ENCODE measurements around the gene CDC42EP4.

GRCh38 chr17:73320601-73321264 is 8.9 kb upstream of the CDC42EP4 start:
- TF ChIP-seq CTCF (IDR thresholded peaks at IDR 0.05 in 2 of 3, conservative IDR thresholded peaks at IDR 0.05 in 1 of 3; ENCODE audit: control insufficient read depth in 2 of 3, extremely low read depth in 1 of 3, insufficient read depth in 1 of 3, low read depth in 3 of 3, low read length in 3 of 3) (no peak), RCOR1 (conservative IDR thresholded peaks at IDR 0.05; ENCODE audit: low read depth, low read length) (no peak), SIN3A (IDR thresholded peaks at IDR 0.05; ENCODE audit: low read depth, low read length) (no peak), CHD2 (IDR thresholded peaks at IDR 0.05; ENCODE audit: borderline replicate concordance, low read depth, low read length) (no peak), NFIC (IDR thresholded peaks at IDR 0.05; ENCODE audit: low read depth, low read length) (no peak), ZBTB33 (IDR thresholded peaks at IDR 0.05) (no peak), USF2 (IDR thresholded peaks at IDR 0.05; ENCODE audit: borderline replicate concordance, low read depth, low read length) (no peak), EZH2 (IDR thresholded peaks at IDR 0.05; ENCODE audit: borderline replicate concordance, control insufficient read depth, low read depth, low read length) (no peak), FOXK2 (IDR thresholded peaks at IDR 0.05) (no peak)

All from GM12878 (cell line).